ENCODE measurements around the gene PIK3IP1. TPM values are rescaled to one million over a fixed set of nuclear protein-coding genes. Genes with fewer than 3 reads are reported as not detected.

PIK3IP1 gene
- total RNA-seq, 1 experiment from 2014 or later: 0.87 TPM

GRCh38 chr22:31327806-31328543 is 35.7 kb upstream of the PIK3IP1 start:
- Histone ChIP-seq H3K9ac (ENCODE audit: extremely low read depth, insufficient read length, low read length) (no peak overlapping the region), H3K4ac (ENCODE audit: low read depth, low read length) (no peak overlapping the region), H4K5ac (ENCODE audit: insufficient read length, low read depth, low read length) (no peak overlapping the region), H3T11ph (ENCODE audit: low read length) (no peak overlapping the region), H2AK5ac (ENCODE audit: insufficient read length, low read length) (no peak overlapping the region), H2BK5ac (ENCODE audit: insufficient read length, low read length) (no peak overlapping the region), H2BK15ac (ENCODE audit: low read depth, low read length) (no peak overlapping the region), H2BK12ac (ENCODE audit: insufficient read length, low read depth, low read length) (no peak overlapping the region), H2AFZ (ENCODE audit: low read length) (no peak overlapping the region), H4K20me1 (ENCODE audit: control insufficient read depth, insufficient read depth, insufficient read length) (no peaks in the 10 kb centered on the region), H3K27ac (ENCODE audit: insufficient read length, low read depth, low read length) (no peak overlapping the region), H3K23ac (ENCODE audit: insufficient read length, low read depth, low read length) (no peak overlapping the region), H3K23me2 (ENCODE audit: insufficient read length, low read depth, low read length, poor library complexity, severe bottlenecking) (no peaks in the 10 kb centered on the region), H3K27me3 (ENCODE audit: insufficient read depth, low read length) (no peaks in the 10 kb centered on the region), H4K91ac (ENCODE audit: insufficient read length, low read depth, low read length) (no peak overlapping the region), H3K4me1 (ENCODE audit: insufficient read depth, low read length) (no peaks in the 10 kb centered on the region), H3K56ac (ENCODE audit: insufficient read length, low read depth, low read length) (no peak overlapping the region), H4K8ac (replicated peaks; ENCODE audit: insufficient read length, low read depth, low read length) (no peak overlapping the region), H3K4me2 (ENCODE audit: insufficient read depth, insufficient read length, low read length) (no peak overlapping the region), H3K14ac (ENCODE audit: insufficient read depth, low read length) (no peak overlapping the region), H3K79me1 (ENCODE audit: insufficient read depth, low read depth, low read length, poor library complexity, severe bottlenecking) (peaks cover 3% of the 10 kb centered on the region), H2BK120ac (ENCODE audit: low read depth, low read length, poor library complexity, severe bottlenecking) (no peak overlapping the region), H3K79me2 (ENCODE audit: insufficient read depth, low read length) (no peaks in the 10 kb centered on the region), H3K9me3 (ENCODE audit: control insufficient read depth, low read depth, low read length) (no peaks in the 10 kb centered on the region), H3K18ac (ENCODE audit: insufficient read length, low read depth, low read length) (no peak overlapping the region), H2BK20ac (ENCODE audit: low read depth, low read length, poor library complexity, severe bottlenecking) (no peak overlapping the region)
- no CpG with 5 or more reads among the region's 9 CpGs for WGBS (ENCODE audit: extremely low coverage, insufficient read length, low lambda C conversion rate)
- TF ChIP-seq, protein P1, sequence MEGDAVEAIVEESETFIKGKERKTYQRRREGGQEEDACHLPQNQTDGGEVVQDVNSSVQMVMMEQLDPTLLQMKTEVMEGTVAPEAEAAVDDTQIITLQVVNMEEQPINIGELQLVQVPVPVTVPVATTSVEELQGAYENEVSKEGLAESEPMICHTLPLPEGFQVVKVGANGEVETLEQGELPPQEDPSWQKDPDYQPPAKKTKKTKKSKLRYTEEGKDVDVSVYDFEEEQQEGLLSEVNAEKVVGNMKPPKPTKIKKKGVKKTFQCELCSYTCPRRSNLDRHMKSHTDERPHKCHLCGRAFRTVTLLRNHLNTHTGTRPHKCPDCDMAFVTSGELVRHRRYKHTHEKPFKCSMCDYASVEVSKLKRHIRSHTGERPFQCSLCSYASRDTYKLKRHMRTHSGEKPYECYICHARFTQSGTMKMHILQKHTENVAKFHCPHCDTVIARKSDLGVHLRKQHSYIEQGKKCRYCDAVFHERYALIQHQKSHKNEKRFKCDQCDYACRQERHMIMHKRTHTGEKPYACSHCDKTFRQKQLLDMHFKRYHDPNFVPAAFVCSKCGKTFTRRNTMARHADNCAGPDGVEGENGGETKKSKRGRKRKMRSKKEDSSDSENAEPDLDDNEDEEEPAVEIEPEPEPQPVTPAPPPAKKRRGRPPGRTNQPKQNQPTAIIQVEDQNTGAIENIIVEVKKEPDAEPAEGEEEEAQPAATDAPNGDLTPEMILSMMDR (conservative IDR thresholded peaks at IDR 0.05): no peak
- H3K27me3 Mint-ChIP-seq (ENCODE audit: low read depth): no peaks in the 10 kb centered on the region
- peaks cover 38 to 90% (median 77%) of the 10 kb centered on the region in 3 experiments; a peak in 6 of 7 replicates for H3K36me3 Mint-ChIP-seq (ENCODE audit: insufficient read depth in 1 of 3, low read depth in 3 of 3)
- no peak for DNase-seq
- no peak overlapping the region for H3K4me3 Mint-ChIP-seq
- no peaks in the 10 kb centered on the region for H3K9me3 Mint-ChIP-seq
- peaks cover 14 to 16% of the 10 kb centered on the region in 2 experiments for H3K4me1 Mint-ChIP-seq
- H3K27ac Mint-ChIP-seq: peak overlapping the region in 2 of 3 experiments; percentile 34 to 40; a peak in 3 of 7 replicates
